K562 (cell line): Measurements from ENCODE around the gene ODC1. TPM values are rescaled to one million over a fixed set of nuclear protein-coding genes. Genes with fewer than 3 reads are reported as not detected.
A peak's percentile ranks its signal among the peaks of the same experiment; 100 is the strongest.

Source experiments
- ATAC-seq: fragments of 200-7000 bp; cut with Tn5 transposase; 3 replicates; pipeline ENCODE4 v1.9.1; 2020; ENCODE audit warnings: moderate library complexity
- BruUV-seq: library from RNA; stranded (reverse); fragments of 400-500 nt; replicated peaks from 2 replicates; lab custom pipeline; 2021; lab: Mats Ljungman, UMichigan
- CTCF ChIA-PET: fragments of 300-600 bp; formaldehyde crosslinking; extraction: SDS; loops from one replicate; lab custom pipeline; 2021; ENCODE audit warnings: low intra/inter-chr PET ratio; lab: Yijun Ruan, JAX
- POLR2A ChIA-PET: fragments of 300-600, 350-650 bp; sonication (Branson Sonifier 250); formaldehyde crosslinking; extraction: SDS; loops from one replicate; lab custom pipeline; 2021; ENCODE audit warnings: antibody characterized with exemption, inconsistent platforms; lab: Yijun Ruan, JAX
- DNase-seq, 4 experiments: peaks; one replicate each; pipeline versions ENCODE4 v3.0.0 to v3.0.0-alpha.2; 2011 to 2018; ENCODE audit warnings: low spot score in 3 of 4, mixed read lengths in 3 of 4; ENCODE audit errors: extremely low read depth in 1 of 4
- FAIRE-seq: peaks from 2 replicates; lab custom pipeline; 2011; peaks lifted over from hg19 to GRCh38; lab: Jason Lieb, UNC
- H2AFZ ChIP-seq: 2 replicates; pipeline ENCODE4 v1.6.0; 2011; ENCODE audit warnings: low read depth, low read length, control low read depth, inconsistent platforms
- H3K27ac ChIP-seq: fragments of 200-600 bp; 3 replicates; pipeline ENCODE4 v1.8.0; 2011; ENCODE audit warnings: low read depth, mild to moderate bottlenecking, control low read depth, inconsistent platforms, low read length, moderate library complexity, mixed read lengths; ENCODE audit errors: extremely low read depth
- H3K27me3 ChIP-seq, 2 experiments: fragments of 300-600 bp in 1 of 2; 2 replicates in 1 of 2; 3 replicates in 1 of 2; pipeline versions ENCODE4 v1.6.0 to v1.8.0; 2011; ENCODE audit warnings: inconsistent platforms in 2 of 2, low read length in 2 of 2, mild to moderate bottlenecking in 1 of 2, mixed read lengths in 1 of 2, moderate library complexity in 1 of 2; ENCODE audit not compliant: control insufficient read depth in 2 of 2, insufficient read depth in 2 of 2
- H3K36me3 ChIP-seq: fragments of 300-600 bp; 3 replicates; pipeline ENCODE4 v1.8.0; 2011; ENCODE audit warnings: mild to moderate bottlenecking, low read length, inconsistent platforms; ENCODE audit not compliant: control insufficient read depth, insufficient read depth
- H3K4me1 ChIP-seq, 2 experiments: fragments of 200-600 bp in 1 of 2; replicated peaks in 1 of 2; 2 replicates in 1 of 2; 3 replicates in 1 of 2; pipeline versions ENCODE4 v1.5.1 to v1.8.0; 2011; ENCODE audit warnings: inconsistent platforms in 2 of 2, low read length in 2 of 2, mild to moderate bottlenecking in 1 of 2, mixed read lengths in 1 of 2, moderate library complexity in 1 of 2; ENCODE audit not compliant: control insufficient read depth in 2 of 2, insufficient read depth in 2 of 2
- H3K4me2 ChIP-seq: 2 replicates; pipeline ENCODE4 v1.6.1; 2011; ENCODE audit warnings: low read length, control low read depth, inconsistent platforms, mixed read lengths; ENCODE audit not compliant: insufficient read depth
- H3K4me3 ChIP-seq: fragments of 200-600 bp; sonication (generic), shearing (Covaris generic); 2 replicates; pipeline ENCODE4 v1.5.1; 2016; ENCODE audit warnings: control low read depth, inconsistent platforms
- H3K79me2 ChIP-seq: fragments of 200-600 bp; 3 replicates; pipeline ENCODE4 v1.8.0; 2011; ENCODE audit warnings: low read length, inconsistent platforms; ENCODE audit not compliant: control insufficient read depth, insufficient read depth
- H3K9ac ChIP-seq, 2 experiments: 2 replicates each; pipeline versions ENCODE4 v1.6.0 to v1.6.1; 2011; ENCODE audit warnings: low read depth in 2 of 2, low read length in 2 of 2, control low read depth in 1 of 2, inconsistent platforms in 1 of 2, mild to moderate bottlenecking in 1 of 2, mixed read lengths in 1 of 2; ENCODE audit not compliant: insufficient read depth in 1 of 2
- H3K9me1 ChIP-seq: one replicate; pipeline ENCODE4 v1.6.0; 2011; ENCODE audit warnings: inconsistent platforms, mild to moderate bottlenecking, low read length, moderate library complexity; ENCODE audit not compliant: control insufficient read depth, insufficient read depth
- H3K9me3 ChIP-seq: replicated peaks from 2 replicates; pipeline ENCODE4 v1.5.1; 2011; ENCODE audit warnings: low read depth, low read length, inconsistent platforms; ENCODE audit not compliant: control insufficient read depth, insufficient read depth
- H4K20me1 ChIP-seq: replicated peaks from 2 replicates; pipeline ENCODE4 v1.6.1; 2011; ENCODE audit warnings: low read length, inconsistent platforms, mixed read lengths; ENCODE audit not compliant: control insufficient read depth, insufficient read depth
- HNRNPK ChIP-seq: fragments of 200-400 bp; formaldehyde crosslinking; IDR thresholded peaks from one replicate; pipeline ENCODE4 v1.6.1; 2018; ENCODE audit warnings: mild to moderate bottlenecking, low read depth, low read length; ENCODE audit not compliant: poor library complexity, severe bottlenecking
- PRDM10 ChIP-seq: fragments of 450-650 bp; IDR thresholded peaks from 2 replicates; pipeline ENCODE4 v1.6.1; 2018; ENCODE audit not compliant: partially characterized antibody
- PRPF4 ChIP-seq: fragments of 200-400 bp; formaldehyde crosslinking; IDR thresholded peaks from one replicate; pipeline ENCODE4 v1.6.1; 2017; ENCODE audit warnings: low read length, low read depth, mild to moderate bottlenecking; ENCODE audit not compliant: insufficient read depth, poor library complexity, severe bottlenecking
- RBM25 ChIP-seq: fragments of 200-400 bp; formaldehyde crosslinking; IDR thresholded peaks from 2 replicates; pipeline ENCODE4 v1.6.1; 2018; ENCODE audit warnings: low read length, low read depth, moderate library complexity; ENCODE audit not compliant: severe bottlenecking
- STAG1 ChIP-seq: sonication (generic); formaldehyde crosslinking; IDR thresholded peaks from 2 replicates; pipeline ENCODE4 v1.5.0; 2020; ENCODE audit warnings: missing genetic modification reagents, borderline replicate concordance
- ZFP36 ChIP-seq: fragments of 150-350 bp; IDR thresholded peaks from 2 replicates; pipeline ENCODE4 v1.6.1; 2018; ENCODE audit warnings: low read length, low read depth; ENCODE audit not compliant: partially characterized antibody
- ZKSCAN1 ChIP-seq: fragments of 150-350 bp; IDR thresholded peaks from 2 replicates; pipeline ENCODE4 v1.6.1; 2016; ENCODE audit warnings: low read depth, low read length
- ZNF224 ChIP-seq: sonication (generic); formaldehyde crosslinking; IDR thresholded peaks from 2 replicates; pipeline ENCODE4 v1.8.0; 2022; ENCODE audit warnings: mild to moderate bottlenecking, missing genetic modification reagents
- ZNF24 ChIP-seq: fragments of 450-650 bp; IDR thresholded peaks from 2 replicates; pipeline ENCODE4 v1.6.1; 2016
- ZNF766 ChIP-seq: fragments of 200-800 bp; sonication (Bioruptor generic); conservative IDR thresholded peaks from 2 replicates; pipeline ENCODE4 v1.6.1; 2016; ENCODE audit warnings: missing genetic modification characterization, missing compliant biosample characterization
- WGBS: fragments of 100-300 bp; shearing (Covaris generic); methylation state at CpG from one replicate; pipeline ENCODE4 v1.1.6; 2016; ENCODE audit warnings: low coverage, mixed read lengths; ENCODE audit not compliant: insufficient coverage; ENCODE audit errors: missing lambda C conversion rate; 5-methylcytosine and 5-hydroxymethylcytosine counted together
- in situ Hi-C: fragments of 300-500 bp; cut with MboI; formaldehyde crosslinking; loops from 4 replicates; pipeline ENCODE4 v1.15.0; 2018; ENCODE audit warnings: inconsistent platforms, mixed read lengths
- intact Hi-C: fragments of 100-400 bp; cut with micrococcal nuclease; formaldehyde crosslinking; loops from 2 replicates; pipeline ENCODE4 v1.14.2; 2022
- polyA plus RNA-seq, 8 experiments: library from polyadenylated mRNA; depleted of rRNA in 4 of 8; stranded (reverse) in 5 of 8; unstranded in 3 of 8; fragments of >200 nt; fragmentation: Nextera tagmentation in 2 of 8; fragmentation: Illumina TruSeq in 1 of 8; extraction: Ambion mirVana in 2 of 8; extraction: Trizol in 1 of 8; gene quantifications; 2 replicates each; pipeline versions ENCODE4 v1.2.1 to v1.2.3, GENCODE V29; 2011 to 2014; ENCODE audit warnings: inconsistent platforms in 1 of 8, missing spikeins in 1 of 8
- total RNA-seq, 7 experiments: library from RNA; depleted of rRNA in 6 of 7; stranded (reverse); fragments of >200 nt in 6 of 7; fragmentation: Illumina TruSeq in 2 of 7; extraction: Trizol in 2 of 7; gene quantifications; 2 replicates each; pipeline versions ENCODE4 v1.2.1 to v1.2.3, GENCODE V29; 2011 to 2021; ENCODE audit warnings: low replicate concordance in 1 of 7
- TF ChIP-seq, protein P1 (sequence below): fragments of 450-650 bp; IDR thresholded peaks from 2 replicates; pipeline ENCODE4 v1.7.0; 2016; ENCODE audit warnings: borderline replicate concordance
- TF ChIP-seq, protein P2 (sequence below), 2 experiments: IDR thresholded peaks; 2 replicates each; pipeline ENCODE4 v1.6.1; 2011; ENCODE audit warnings: borderline replicate concordance in 1 of 2, control low read depth in 1 of 2, low read depth in 1 of 2, low read length in 1 of 2, mild to moderate bottlenecking in 1 of 2, mixed read lengths in 1 of 2, moderate library complexity in 1 of 2; ENCODE audit not compliant: insufficient read depth in 1 of 2, insufficient read length in 1 of 2, poor library complexity in 1 of 2, severe bottlenecking in 1 of 2; ENCODE audit errors: extremely low read depth in 1 of 2

The ODC1 gene
- total and polyA plus RNA-seq, 9 of the 15 experiments (the other 6 are each of a cell fraction or from before 2014, with no cell fraction given) = 142 to 563 (median 457) TPM

DNA sequence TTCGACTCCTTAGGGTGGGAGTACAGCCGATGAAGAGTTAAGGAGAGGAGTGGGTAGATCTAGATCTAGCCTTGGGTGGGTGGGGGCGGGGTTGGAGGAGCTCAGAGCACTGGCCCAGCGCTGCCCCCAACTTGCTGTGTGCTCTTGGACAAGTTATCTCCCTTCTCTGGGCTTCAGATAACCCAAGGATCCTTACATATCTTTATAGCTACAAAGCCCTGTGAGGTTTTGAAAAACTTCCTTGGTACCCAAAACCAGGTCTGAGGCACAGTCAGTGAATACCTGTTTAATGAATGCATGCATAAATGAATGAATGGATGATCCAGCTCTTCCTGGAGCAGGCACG lies 1.3 kb upstream of the ODC1 start:
- DNase-seq (peak in 3 of 4 experiments; percentile 27 to 52 (median 32)), ATAC-seq (no peak), FAIRE-seq (peak; percentile 6)
- peaks cover 24% of the 10 kb centered on the region for H3K36me3 ChIP-seq
- ChIA-PET CTCF (no interaction called here), POLR2A (interaction anchor here (0.6 to 7.0 kb wide), 5 partner anchors 11 to 48 kb away, joined by 3 to 54 read pairs (median 5); no protein-coding TSS in a partner anchor)
- H3K9me3 ChIP-seq = no peaks in the 10 kb centered on the region
- peak overlapping the region; percentile 97 to 98 for H3K9ac ChIP-seq
- intact Hi-C loops (no loop called here), in situ Hi-C loops (no loop called here)
- H4K20me1 ChIP-seq = peaks cover 29% of the 10 kb centered on the region
- H3K27ac ChIP-seq = peak overlapping the region; percentile 97
- H2AFZ ChIP-seq = peak overlapping the region; percentile 43; the same call in 1 of the 2 replicates
- BruUV-seq = no TSS peak
- peaks cover 0 to 1% of the 10 kb centered on the region in 2 experiments; a peak in 1 of 5 replicates for H3K27me3 ChIP-seq
- peaks cover 50% of the 10 kb centered on the region for H3K79me2 ChIP-seq
- no peak for TF ChIP-seq ZNF224 (CRISPR knock-in tag)
- TF ChIP-seq, protein P1, sequence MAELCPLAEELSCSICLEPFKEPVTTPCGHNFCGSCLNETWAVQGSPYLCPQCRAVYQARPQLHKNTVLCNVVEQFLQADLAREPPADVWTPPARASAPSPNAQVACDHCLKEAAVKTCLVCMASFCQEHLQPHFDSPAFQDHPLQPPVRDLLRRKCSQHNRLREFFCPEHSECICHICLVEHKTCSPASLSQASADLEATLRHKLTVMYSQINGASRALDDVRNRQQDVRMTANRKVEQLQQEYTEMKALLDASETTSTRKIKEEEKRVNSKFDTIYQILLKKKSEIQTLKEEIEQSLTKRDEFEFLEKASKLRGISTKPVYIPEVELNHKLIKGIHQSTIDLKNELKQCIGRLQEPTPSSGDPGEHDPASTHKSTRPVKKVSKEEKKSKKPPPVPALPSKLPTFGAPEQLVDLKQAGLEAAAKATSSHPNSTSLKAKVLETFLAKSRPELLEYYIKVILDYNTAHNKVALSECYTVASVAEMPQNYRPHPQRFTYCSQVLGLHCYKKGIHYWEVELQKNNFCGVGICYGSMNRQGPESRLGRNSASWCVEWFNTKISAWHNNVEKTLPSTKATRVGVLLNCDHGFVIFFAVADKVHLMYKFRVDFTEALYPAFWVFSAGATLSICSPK = no peak
- TF ChIP-seq ZNF766 (CRISPR knock-in tag) = no peak
- no peak for TF ChIP-seq STAG1 (CRISPR knock-in tag)
- TF ChIP-seq PRPF4 = no peak
- TF ChIP-seq ZFP36 = peak; percentile 71
- TF ChIP-seq PRDM10 = no peak
- TF ChIP-seq ZNF24 = 0 out of 2 replicates have a peak, but pooled peaks have one; percentile 10
- TF ChIP-seq RBM25 = peak; percentile 22
- TF ChIP-seq, protein P2, sequence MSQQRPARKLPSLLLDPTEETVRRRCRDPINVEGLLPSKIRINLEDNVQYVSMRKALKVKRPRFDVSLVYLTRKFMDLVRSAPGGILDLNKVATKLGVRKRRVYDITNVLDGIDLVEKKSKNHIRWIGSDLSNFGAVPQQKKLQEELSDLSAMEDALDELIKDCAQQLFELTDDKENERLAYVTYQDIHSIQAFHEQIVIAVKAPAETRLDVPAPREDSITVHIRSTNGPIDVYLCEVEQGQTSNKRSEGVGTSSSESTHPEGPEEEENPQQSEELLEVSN (IDR thresholded peaks at IDR 0.05; ENCODE audit: borderline replicate concordance in 1 of 2, extremely low read depth in 1 of 2, insufficient read depth in 1 of 2, insufficient read length in 1 of 2, low read depth in 1 of 2, low read length in 1 of 2, poor library complexity in 1 of 2, severe bottlenecking in 1 of 2) = no peak
- no peak for TF ChIP-seq ZKSCAN1
- TF ChIP-seq HNRNPK = no peak
- WGBS = 5% methylated on average over 4 of the region's 5 CpGs
- peak overlapping the region; percentile 93 for H3K4me2 ChIP-seq
- H3K4me1 ChIP-seq = peaks cover 17 to 34% of the 10 kb centered on the region in 2 experiments; a peak in 4 of 5 replicates
- no peaks in the 10 kb centered on the region for H3K9me1 ChIP-seq
- H3K4me3 ChIP-seq = peak overlapping the region; percentile 71
